NCI-H1105 (cell line): ENCODE results near the gene NCAPG2.
"Not testable (repeated sequence)": the region's sequence is repeated elsewhere in the genome, so short reads cannot be mapped to it uniquely, and the experiment has no call there.

ENCODE experiments used
- DNase-seq: peaks from one replicate; lab custom pipeline; 2025; lab: John Stamatoyannopoulos, UW

The NCAPG2 gene

DNA sequence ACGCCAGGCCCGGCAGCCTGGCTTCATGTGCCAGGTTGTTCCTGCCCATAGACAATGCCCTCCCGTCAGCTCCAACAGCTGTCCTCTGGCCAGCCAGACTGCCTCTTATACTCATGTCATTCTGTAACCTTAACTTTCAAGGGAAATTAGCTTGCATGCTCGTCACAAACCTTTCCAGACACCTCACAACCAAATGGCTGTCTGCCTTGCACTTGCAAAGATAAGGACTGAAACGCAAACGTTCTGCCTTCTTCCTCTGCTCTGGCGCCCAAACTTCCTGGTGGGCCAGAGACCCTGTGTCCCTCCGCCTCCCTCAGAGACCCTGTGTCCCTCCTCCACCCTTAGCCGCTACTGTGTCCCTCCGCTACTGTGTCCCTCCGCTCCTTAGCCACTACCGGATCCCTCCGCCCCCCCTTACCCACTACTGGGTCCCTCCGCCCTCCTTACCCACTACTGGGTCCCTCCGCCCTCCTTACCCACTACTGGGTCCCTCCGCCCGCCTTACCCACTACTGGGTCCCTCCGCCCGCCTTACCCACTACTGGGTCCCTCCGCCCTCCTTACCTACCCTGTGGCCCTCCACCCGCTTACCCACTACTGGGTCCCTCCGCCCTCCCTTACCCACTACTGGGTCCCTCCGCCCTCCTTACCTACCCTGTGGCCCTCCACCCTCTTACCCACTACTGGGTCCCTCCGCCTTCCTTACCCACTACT, 37.5 kb downstream of the NCAPG2 start:
- not testable (repeated sequence) for DNase-seq

DNA sequence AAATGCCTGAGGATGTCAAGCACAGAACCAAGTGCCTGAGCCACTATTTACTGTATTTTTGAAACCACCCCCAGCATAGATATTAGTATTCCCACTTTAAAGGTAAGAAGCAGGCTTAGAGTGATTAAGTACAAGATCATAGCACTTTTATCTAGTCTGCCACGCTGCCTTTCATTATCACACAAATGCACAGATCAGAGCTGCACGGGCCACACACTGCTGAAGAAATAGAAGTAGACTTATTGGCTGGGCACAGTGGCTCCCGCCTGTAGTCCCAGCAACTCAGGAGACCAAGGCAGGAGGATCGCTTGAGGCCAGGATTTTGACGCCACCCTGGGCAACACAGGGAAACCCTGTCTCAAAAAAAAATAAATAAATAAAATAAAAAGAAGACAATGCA, 38.2 kb downstream of the NCAPG2 start:
- no peak for DNase-seq

DNA sequence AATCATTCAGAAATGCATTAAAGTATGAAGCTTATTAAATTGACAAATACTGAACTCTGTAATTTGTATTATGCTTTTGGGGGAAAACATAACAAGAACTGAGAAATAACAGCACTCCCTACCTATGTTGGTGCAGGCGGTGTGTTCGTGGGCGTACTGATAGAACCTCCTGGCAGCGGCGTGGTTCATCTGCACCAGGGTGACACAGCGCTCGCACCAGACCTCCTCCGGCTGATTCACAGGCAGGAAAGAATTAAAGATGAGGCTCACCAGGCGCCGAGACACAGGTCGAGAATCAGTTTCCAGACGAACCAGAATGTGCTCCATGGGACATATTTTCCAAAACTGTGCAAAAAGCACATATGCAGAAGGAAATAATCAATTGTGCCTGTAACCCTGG, 40.2 kb downstream of the NCAPG2 start:
- no peak for DNase-seq

DNA sequence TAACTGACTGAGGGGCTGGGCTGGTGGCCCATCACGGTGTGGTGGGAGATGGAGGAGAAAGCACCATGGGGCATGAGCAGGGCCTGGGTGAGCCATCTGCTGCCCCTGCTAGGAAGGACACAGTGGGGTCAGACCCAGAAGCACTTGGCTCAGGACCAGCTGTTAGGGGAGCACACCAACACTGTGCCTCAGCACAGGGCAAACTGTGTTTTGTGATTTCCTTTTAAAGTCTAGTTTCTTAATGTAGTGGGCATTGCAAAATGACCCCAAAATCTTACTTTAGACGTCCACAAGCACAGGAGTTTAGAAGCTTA, 41.2 kb downstream of the NCAPG2 start:
- no peak for DNase-seq

DNA sequence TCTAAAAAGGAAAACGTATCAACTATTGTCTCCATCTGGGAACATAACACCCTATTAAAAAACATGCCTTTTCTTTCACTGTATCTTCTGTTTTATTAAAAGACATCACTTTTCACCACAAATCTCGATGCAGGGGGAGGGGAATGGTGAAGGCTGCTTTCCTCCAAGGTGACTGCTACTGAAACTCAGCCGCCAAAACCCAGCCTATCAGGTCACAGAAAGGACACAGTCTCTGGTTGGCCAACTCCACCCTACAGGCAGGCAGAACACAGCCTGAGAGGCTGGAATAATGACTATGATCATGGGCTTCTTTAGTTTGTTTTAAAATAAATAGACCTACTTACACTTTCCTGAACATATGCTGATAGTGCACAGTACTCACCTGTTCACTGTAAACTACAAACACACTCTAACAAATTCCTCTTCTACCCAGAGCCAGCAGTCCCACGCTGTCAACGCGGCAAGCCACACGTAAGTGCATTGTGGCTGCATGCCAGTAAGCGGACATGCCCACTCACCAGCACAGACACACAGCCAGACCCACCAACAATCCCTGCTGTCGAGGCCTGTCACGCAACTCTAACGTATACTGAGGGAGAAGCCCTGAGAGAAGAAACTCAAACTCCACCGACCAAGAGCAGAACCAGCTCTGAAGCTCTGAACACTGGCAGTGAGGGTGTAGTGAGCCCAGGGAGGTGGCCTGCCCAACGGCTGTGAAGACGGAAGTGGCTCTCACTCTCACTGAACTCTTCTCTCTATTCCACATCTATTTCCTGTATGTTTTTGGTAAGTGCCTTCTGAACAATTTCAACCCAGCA, 41.8 kb downstream of the NCAPG2 start:
- DNase-seq: no peak

DNA sequence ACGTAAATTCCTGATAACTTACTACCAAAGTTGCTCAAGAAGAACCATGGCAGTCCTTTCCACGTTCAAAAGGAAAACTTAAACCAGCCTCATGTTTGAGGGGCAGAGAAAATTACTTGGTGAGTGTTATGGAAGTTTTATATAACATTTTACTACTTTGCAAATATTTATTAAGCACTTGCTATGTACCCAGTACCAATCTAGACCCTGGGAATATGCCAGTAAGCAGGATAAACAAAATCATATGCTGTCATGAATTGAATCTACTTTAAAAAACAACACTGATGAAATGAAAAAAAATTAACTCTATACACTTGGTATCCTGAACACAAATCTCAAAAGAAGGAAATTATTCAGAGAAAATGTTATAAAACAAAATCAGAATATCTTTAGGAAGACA, 46.1 kb downstream of the NCAPG2 start:
- no peak for DNase-seq

DNA sequence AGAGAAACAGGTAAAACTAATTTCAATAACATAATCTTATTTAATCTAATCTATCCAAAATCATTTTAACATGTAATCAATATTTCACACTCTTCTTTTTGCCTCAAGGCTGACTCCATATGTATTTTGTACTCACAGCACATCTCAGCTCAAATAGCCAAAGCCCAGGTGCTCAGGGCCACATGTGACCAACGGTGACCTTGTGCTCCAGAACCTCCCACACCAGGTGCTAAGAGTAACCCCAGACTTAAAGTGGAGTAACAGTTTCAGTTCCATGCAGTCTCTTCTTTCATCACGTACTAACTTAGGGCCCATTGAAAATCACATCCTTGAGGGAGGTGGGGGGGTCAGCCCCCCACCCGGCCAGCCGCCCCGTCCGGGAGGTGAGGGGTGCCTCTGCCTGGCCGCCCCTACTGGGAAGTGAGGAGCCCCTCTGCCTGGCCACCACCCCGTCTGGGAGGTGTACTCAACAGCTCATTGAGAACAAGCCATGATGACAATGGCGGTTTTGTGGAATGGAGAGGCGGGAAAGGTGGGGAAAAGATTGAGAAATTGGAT, 47.3 kb downstream of the NCAPG2 start:
- DNase-seq: no peak

DNA sequence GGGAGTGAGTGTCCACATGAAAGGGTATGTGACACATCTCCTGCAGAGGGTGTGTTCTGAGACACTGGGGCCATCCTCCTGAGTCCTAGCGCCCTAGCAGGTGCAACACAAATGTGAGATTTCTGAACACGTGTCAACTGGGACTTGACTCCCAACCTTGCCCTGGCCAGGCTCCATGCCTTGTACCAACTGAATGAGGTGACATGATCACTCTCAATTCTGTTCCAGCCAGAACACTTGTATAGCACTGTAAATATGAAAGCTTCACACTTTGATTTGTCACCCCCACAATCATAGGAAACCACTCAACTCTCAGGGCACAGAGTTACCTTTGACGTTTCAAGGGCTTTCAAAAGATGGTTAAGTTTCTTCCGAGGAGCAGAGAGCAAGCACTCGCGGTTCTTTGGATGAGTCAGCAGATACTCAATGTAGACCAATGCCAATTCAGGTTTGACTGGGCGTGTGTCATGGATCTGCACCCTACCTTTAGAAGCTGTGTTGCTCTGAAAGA, 48.6 kb downstream of the NCAPG2 start:
- DNase-seq: no peak

DNA sequence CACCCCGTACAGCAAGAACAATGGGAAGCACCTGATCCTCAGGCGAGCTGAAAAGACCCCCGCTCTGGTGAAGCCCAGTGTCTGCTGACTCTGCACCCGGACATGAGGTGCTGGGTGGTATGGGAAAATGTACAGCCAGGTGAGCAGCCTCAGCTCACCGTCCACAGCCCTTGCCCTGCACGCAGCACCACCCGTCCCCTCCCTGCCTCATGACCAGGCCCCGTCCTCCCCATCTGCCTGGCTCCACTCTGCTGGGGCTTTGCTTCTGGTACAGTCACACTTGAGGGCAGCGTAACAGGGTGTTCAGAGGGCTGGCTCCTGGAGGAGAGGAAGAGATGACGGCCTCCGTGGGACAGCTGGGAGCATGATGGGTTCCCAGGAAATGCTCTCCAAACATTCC, 49.1 kb downstream of the NCAPG2 start:
- DNase-seq: no peak

DNA sequence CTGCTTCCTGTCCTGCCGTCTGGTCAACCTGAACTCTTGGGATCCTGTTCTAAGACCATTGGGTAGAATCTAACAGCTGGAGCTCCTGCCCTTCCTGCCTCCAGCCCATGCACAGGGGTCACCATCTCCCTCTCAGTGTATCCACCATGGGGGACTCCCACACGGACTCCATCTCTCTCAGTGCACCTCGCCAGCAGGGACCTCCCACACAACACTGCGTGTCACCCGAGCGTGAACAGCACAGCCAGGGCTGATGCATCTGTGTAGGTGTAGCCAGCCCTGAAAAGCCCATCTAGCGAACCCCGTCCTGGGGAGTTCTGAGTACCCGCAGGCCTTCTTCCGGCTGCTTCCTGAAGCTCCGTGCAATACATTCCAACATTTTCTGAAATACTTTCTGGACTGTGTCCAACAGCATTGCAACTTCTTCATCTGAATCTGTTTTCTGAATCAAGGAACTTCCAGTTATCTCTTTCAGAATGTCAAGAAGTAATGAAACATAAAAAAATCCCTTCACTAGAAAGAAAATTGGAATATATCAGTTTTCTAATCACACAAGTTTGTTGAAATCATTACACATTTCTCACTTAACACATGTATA, 52.5 kb downstream of the NCAPG2 start:
- no peak for DNase-seq

DNA sequence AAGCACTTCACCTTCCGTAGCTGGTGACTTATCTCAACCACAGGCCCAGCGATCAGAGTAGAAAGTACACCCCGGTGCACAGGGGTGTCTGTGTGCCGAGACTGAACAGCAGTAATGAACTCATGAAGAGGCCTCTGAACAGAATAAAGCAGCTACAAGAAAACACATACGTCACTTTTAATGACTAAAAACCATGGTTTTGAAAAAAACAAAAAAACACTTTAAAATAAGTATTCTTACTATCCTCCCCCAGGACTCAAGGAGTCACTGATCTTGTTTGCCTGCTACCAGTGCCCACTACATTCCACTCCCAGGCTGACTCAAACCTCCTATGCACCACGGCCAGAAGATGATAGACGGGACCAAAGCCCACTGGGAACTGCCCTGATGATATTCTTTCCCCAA, 53.8 kb downstream of the NCAPG2 start:
- no peak for DNase-seq

DNA sequence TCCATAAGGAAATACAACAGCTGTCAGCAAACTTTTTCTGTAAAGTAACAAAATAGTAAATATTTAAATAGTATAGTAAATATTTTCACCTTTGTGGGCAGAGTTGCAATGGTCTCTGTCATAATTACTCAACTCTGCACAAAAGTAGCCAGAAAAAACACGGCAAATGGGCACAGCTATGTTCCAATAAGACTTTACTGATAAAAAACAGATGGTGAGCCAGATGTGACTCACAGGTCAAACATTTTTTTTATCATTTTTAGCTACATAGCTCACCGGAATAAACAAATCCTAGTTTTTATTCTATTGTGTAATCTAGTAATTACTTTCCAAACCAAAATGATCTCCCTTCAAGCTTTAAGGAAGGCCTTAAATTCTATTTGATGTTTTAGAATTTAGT, 55.3 kb downstream of the NCAPG2 start:
- no peak for DNase-seq

DNA sequence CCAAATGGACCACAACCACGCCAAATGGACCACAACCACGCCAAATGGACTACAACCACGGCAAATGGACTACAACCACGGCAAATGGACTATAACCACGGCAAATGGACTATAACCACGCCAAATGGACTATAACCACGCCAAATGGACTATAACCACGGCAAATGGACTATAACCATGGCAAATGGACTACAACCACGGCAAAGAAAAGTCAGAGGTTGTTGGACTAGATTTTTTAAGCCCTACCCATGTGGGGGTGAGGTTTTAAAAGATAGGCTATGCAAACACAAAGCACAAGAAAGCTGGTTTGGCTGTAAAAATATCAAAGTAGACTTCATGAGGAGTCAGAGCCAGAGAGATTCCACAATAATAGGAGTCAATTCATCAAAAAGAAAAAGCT, 55.8 kb downstream of the NCAPG2 start:
- DNase-seq: no peak

DNA sequence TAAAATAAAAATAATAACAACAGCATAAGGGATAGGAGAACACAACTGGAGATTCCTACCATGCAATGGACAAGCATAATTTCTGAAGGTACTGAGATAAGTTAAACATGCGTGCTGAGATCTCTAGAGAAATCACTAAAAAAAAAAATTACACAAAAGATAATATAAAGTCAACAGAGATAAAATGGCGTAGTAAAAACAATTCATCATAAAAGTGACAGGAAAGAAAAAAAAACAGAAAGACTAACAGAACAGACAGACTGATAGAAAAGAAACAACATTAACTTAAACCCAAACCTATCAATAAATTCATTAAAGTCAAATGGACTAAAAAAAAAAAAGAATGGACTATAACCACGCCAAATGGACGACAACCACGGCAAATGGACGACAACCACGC, 56.4 kb downstream of the NCAPG2 start:
- no peak for DNase-seq

DNA sequence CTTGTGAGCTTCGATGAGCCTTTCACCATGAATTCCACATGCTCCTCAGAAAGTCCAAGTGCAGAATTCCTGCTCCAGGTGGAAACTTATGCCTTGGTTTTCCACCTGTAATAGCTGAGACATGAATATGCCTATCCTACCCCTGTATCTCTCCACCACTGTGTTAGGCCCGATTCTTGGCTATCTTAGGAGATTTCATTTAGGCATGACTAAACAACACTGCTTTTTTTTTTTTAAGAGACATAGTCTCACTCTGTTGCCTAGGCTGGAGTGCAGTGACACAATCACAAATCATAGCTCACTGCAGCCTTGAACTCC, 57.2 kb downstream of the NCAPG2 start:
- DNase-seq: no peak

DNA sequence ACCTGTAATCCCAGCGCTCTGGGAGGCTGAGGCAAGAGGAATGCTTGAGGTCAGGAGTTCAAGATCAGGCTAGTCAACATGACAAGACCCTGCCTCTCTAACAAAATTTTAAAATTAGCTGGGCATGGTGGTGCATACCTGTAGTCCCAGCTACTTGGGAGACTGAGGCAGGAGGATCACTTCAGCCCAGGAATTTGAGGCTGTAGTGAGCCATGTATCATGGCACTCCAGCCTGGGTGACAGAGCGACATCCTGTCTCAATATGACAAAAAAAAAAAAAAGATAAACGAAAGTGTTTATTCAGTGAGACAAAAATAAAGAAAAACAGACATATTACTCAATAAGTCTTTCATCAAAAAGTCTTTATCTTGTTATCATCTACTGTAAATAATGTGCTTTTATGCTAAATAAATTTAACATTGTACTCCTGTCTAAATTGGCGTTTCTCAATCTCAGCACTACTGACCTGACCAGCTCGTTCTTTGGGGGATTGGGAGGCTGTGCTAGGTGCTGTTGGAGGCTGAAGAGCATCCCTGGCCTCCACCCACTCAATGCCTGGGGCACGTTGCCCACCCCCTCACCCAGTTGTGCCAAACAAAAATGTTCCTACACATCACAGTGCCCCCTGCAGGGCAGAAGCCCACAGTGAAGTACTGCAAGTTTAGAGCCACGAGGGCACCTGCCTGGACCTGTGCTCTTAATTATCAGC, 57.7 kb downstream of the NCAPG2 start:
- DNase-seq: no peak

DNA sequence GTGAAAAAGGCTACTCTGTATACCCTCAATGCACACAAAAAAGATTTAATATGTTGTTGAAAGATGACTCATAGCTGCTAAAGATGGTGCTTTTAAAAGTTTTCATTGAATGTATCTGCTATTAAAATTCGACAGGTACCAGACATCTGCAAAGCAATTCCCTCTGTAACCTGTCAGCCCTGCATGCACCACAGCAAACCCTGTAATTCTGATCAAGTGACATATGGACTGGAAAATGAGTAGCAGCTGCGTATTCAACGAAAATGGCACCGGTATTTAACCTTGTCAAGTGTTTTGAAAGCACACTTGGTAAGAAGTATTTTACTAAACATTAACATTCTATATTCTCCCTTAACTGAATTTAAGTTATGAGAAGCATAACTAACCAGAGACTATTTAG, 58.8 kb downstream of the NCAPG2 start:
- DNase-seq: no peak

DNA sequence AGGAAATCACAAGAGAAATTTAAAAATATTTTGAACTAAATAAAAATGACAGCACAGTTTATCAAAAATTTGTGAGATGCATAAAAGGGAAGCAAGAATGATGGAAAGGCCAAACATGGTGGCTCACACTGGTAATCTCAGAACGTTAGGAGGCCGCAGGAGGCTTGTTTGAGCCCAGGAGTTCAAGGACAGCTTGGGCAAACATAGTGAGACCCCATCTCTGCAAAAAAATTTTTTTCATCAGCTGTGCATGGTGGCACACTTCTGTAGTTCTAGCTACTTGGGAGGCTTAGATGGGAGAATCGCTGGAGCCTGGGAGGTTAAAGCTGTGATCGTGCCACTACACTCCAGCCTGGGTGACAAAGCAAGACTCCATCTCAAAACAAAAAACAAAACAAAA, 62.5 kb downstream of the NCAPG2 start:
- no peak for DNase-seq

DNA sequence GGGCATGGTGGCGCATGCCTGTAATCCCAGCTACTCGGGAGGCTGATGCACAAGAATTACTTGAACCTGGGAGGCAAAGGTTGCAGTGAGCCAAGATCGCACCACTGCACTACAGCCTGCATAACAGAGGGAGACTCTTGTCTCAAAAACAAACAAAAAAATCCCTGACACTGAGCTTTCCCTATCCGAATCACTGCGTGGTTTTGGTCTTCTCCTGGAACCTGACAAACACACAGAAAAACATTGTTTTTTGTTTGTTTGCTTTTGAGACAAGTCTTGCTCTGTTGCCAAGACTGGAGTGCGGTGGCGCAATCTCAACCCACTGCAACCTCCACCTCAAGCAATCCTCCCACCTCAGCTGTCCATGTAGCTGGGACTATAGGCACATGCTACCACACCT, 66.6 kb downstream of the NCAPG2 start:
- DNase-seq: no peak

DNA sequence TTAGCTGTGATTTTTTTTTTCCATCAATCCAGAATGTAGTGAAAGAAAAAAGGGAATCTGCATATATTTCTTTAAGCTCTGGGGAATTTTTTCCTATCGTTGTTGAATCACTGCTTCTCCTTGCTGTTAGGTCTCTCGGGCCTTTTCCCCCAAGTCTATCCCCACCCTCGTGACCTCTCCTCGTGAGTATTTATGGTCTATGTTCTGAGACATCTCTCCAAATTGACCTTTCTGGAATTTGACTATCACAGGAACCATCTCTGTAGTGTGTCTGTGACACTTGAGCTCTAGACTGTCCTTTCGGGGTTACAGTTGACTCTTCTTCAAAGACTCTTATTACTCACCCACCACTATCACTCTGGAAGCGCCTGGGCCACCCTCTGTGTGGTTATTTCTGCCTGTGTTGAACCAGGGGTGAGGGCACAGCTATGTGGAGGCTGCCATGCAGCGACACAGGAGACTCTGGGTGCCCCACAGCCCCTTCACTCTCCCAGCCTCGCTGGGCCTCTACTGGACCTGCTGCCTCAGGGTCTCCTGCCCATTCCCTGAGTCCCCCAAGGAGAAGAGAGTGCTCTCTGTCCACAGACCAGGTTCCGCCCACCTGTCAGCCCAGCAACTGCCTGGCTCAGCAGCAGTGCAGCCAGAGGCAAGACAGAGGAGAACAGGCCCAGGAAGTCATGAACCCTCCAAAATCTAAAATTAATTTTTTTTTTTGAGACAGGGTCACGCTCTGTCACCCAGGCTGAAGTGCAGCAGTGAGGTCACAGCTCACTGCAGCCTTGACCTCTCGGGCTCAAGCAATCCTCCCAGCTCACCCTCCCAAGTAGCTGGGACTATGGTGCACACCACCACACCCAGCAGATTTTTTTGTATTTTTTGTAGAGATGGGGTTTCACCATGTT, 71.3 kb downstream of the NCAPG2 start:
- no peak for DNase-seq

DNA sequence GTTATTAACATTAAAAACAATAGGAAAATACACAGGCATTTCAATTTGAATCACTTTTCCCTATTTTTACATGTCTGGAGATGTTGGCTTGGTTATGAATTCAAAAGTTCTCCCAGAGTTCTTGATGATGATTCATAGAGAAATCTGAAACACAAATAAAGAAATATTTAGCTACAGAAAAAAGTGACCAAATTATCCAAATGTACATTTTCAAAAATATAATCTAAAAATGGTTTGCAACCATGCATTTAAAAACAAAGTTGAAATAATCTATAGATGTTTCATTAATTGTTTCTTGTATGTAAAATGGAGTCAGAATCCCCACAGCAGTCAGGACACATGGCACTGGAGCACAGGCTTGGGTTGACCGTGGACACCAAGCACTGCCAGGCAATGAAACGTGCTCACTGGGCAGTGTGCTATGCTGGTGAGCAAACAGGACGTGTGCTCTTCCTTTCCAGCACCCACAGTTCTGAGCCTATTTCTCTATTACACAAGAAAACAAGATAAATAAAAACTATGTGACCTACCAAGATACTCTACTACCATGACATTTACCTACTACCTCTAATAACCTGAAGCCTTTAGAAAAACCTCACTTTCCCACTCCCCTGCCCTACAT, 72.9 kb downstream of the NCAPG2 start:
- no peak for DNase-seq
